PC-9 (cell line): ENCODE results near the gene CNGB1.

Source experiments
- CTCF ChIP-seq: fragments of 200-600 bp; sonication (generic); conservative IDR thresholded peaks from 2 replicates; pipeline ENCODE4 v1.6.1; 2017; ENCODE audit warnings: mixed run types, antibody characterized with exemption, mild to moderate bottlenecking, moderate library complexity
- EZH2 ChIP-seq: fragments of 200-600 bp; sonication (generic); IDR thresholded peaks from 2 replicates; pipeline ENCODE4 v1.8.0; 2017; ENCODE audit warnings: antibody characterized with exemption, low read depth

DNA sequence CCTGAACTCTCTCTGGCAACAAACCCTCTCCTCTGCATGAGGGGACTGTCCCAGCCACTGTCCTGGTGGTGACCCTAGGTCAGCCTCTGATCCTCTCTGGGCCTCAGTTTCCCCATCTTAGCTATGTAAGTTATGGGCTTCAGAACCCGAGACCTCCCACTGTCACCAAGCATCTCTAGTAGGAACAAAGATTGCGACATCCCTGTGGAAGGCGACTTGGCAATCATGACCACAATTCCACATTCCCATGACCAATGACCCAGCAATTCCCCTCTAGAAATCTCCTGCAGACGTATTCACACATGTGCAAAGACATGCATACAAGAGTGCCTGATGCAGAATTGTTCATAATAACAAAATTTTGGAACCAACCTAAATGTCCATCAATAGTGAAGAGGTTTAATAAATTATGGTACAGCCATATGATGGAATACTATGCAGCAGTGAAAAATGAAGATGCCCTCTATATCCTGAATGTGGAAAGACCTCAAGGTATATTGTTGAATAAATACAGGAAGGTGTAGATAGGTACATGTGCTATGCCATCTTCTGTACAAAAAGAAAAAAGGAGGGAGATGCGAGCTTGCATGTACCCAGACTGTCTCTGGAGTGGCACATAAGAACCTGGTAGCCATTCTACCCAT, 21.2 kb downstream of the CNGB1 start:
- TF ChIP-seq CTCF: no peak
- no peak for TF ChIP-seq EZH2
